Activated CD8-positive, alpha-beta T cell treated with anti-CD3 and anti-CD28 coated beads, Interleukin-2, amount 10 ng/mL, durations not matched to agents 7 days and 5 days (primary cell): ENCODE data around the gene N4BP2. TPM values are rescaled to one million over a fixed set of nuclear protein-coding genes. Genes with fewer than 3 reads are reported as not detected.

ENCODE experiments used
- ATAC-seq: fragments of 150-1000 bp; cut with Tn5 transposase; one replicate; pipeline ENCODE4 v1.10.0; 2021; ENCODE audit warnings: moderate library complexity
- CTCF ChIA-PET: fragments of 350-600 bp; sonication (Branson Sonifier 250); formaldehyde crosslinking; loops from one replicate; lab custom pipeline; 2021; ENCODE audit warnings: antibody characterized with exemption; lab: Charles Lee
- POLR2A ChIA-PET: fragments of 350-600 bp; sonication (Branson Sonifier 250); formaldehyde crosslinking; loops from one replicate; lab custom pipeline; 2021; ENCODE audit warnings: antibody characterized with exemption; lab: Charles Lee
- DNase-seq: peaks from one replicate; pipeline ENCODE4 v3.0.0-alpha.2; 2020
- H3K27ac Mint-ChIP-seq: one replicate; pipeline ENCODE4 v1.8.0; 2021; ENCODE audit warnings: mild to moderate bottlenecking, mixed read lengths
- H3K27me3 Mint-ChIP-seq: one replicate; pipeline ENCODE4 v1.8.0; 2021; ENCODE audit warnings: low read depth, mixed read lengths
- H3K36me3 Mint-ChIP-seq: one replicate; pipeline ENCODE4 v1.8.0; 2021; ENCODE audit warnings: low read depth, mixed read lengths
- H3K4me1 Mint-ChIP-seq: one replicate; pipeline ENCODE4 v1.8.0; 2021; ENCODE audit warnings: low read depth, mixed read lengths
- H3K4me3 Mint-ChIP-seq: one replicate; pipeline ENCODE4 v1.8.0; 2021; ENCODE audit warnings: mild to moderate bottlenecking, mixed read lengths
- H3K9me3 Mint-ChIP-seq: one replicate; pipeline ENCODE4 v1.8.0; 2022; ENCODE audit warnings: mixed read lengths; ENCODE audit not compliant: insufficient read depth
- total RNA-seq, 2 experiments: library from RNA; stranded (reverse); gene quantifications; one replicate each; pipeline ENCODE4 v1.2.3, GENCODE V29; 2021

The N4BP2 gene
- total RNA-seq, 2 experiments from 2014 or later = 25.1 to 29.0 TPM

DNA sequence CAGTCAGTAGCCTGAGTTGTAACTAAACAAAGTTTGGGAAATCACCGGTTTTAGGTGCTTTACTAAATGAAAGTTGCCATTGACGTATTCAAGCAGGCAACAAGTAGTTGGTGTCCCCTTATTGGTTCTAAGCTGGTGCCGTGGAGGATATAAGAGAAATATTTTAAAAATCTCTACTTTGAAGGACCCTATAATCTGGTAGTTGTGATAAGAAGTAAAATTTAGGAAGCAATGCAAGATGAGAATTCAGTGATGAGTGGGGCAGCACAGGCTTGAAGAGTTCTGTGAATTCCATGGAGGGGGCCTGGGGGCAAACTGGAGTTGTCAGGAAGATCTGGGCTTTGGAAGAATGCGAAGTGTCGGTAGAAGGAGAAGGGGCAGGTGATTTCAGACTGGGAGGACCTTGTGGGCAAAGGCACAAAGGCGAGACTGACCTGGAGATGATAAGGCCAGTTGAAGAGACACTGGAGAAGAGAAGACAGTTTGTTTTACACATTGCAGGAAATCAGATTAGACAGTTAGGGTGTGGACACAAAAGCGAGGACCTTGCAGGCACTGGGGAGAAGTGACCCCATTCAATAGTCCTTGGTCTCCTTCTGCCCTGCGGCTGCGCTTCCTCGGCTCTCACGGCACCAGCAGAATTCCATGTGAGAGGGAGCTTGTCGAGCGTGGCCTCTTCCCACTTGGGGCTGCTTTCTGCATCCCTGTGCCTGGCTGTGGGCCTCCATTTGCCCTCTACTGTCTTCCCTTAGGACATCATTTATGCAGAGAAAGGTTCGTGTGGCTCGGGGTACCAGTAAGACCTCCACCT is 141.4 kb downstream of the N4BP2 start:
- DNase-seq (peak; percentile 46), ATAC-seq (no peak)
- CTCF ChIA-PET = interaction anchor here (0.6 to 11.9 kb wide), 9 partner anchors 9 to 142 kb away, joined by 3 to 149 read pairs (median 5); no protein-coding TSS in a partner anchor
- Mint-ChIP-seq H3K27ac (peak overlapping the region; percentile 96), H3K9me3 (no peaks in the 10 kb centered on the region), H3K27me3 (no peaks in the 10 kb centered on the region), H3K4me1 (peaks cover 39% of the 10 kb centered on the region), H3K4me3 (peak overlapping the region; percentile 93), H3K36me3 (peaks cover 62% of the 10 kb centered on the region)
- POLR2A ChIA-PET = interaction anchor here (0.7 to 18.3 kb wide), 13 partner anchors 5 to 141 kb away, joined by 3 to 517 read pairs (median 10); partner anchors contain the start of genes N4BP2 and RHOH

DNA sequence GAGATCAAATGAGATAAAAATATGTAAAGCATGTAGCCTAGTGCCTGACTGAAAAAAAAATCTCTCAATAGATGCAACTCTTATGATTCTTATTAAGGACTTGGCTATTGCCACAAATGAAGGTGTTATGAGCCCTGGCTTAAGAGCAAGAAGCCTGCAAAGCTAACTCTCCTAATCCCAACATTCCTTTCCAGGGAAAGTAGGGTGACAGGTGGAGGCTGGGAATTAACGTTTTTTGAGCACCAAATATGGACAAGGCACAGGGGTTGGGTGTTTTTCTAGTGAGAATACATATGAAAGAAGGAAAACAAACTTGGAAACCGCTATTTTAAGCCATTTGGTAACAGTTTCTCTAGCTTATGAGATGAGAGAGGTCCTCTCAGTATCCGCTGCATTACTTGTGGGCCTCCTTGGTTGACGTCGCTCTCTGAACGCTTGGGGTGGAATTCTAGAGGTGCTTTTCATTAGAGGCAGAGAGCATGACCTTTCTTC is 142.6 kb downstream of the N4BP2 start:
- peak; percentile 55 for DNase-seq
- no peak for ATAC-seq
- no peaks in the 10 kb centered on the region for H3K27me3 Mint-ChIP-seq
- ChIA-PET POLR2A (interaction anchor here (1.0 to 18.3 kb wide), 16 partner anchors 6 to 221 kb away, joined by 3 to 517 read pairs (median 15); partner anchors contain the start of genes N4BP2 and RHOH), CTCF (interaction anchor here (0.9 to 11.9 kb wide), 13 partner anchors 8 to 143 kb away, joined by 3 to 149 read pairs (median 5); partner anchors contain the start of gene N4BP2)
- peaks cover 73% of the 10 kb centered on the region for H3K36me3 Mint-ChIP-seq
- no peaks in the 10 kb centered on the region for H3K9me3 Mint-ChIP-seq
- H3K27ac Mint-ChIP-seq = peak overlapping the region; percentile 96
- H3K4me1 Mint-ChIP-seq = peaks cover 37% of the 10 kb centered on the region
- H3K4me3 Mint-ChIP-seq = peak overlapping the region; percentile 93

DNA sequence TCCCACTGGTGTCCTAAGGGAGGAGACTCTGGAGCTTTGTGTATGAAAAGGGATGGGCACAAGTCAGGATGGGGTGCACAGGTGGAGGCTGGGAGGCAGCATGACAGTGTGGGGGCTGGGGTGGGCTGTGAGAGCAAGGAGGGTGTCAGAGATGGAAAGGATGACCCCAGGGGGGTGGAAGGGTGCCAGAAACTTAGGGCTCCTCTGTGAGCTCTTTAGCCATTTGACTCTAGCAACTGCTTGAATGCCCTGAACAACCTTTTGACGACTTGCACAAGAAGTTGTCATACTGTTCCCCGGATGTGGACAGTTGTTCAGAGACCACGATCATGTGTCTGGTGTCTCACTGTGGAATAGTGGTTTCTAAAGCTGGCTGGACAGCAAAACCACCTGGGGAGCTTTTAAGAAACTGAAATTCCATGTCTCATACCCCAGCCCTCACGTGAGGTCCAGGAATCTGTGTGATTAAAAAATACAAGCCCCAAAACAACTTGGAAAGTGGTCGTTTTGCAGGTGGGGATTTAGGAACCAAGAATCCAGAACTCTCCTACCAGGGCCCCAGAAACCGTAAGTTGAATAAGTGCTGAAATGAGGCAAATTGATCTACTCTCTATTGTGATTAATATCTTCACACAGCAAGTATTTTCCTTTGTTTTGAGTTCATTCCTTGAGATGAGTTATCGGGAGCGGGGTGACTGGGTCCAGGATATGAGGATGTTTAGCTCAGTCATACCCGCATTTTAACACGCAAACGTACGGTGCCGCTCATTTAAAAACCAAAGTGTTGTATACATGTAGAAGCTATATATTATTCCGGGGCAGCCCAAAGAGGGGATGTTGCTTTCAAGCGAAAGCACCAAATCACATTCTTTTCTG is 143.6 kb downstream of the N4BP2 start:
- peak; percentile 90 for DNase-seq
- Mint-ChIP-seq H3K36me3 (peaks cover 83% of the 10 kb centered on the region), H3K27ac (peak overlapping the region; percentile 96), H3K4me1 (peaks cover 37% of the 10 kb centered on the region), H3K4me3 (peak overlapping the region; percentile 93), H3K27me3 (no peaks in the 10 kb centered on the region), H3K9me3 (no peaks in the 10 kb centered on the region)
- ATAC-seq = peak; percentile 45
- POLR2A ChIA-PET = interaction anchor here (0.5 to 18.3 kb wide), 26 partner anchors 7 to 502 kb away, joined by 3 to 517 read pairs (median 7); partner anchors contain the start of genes N4BP2, RHOH and UBE2K
- CTCF ChIA-PET = interaction anchor here (0.9 to 11.9 kb wide), 17 partner anchors 8 to 144 kb away, joined by 3 to 149 read pairs (median 5); partner anchors contain the start of gene N4BP2

DNA sequence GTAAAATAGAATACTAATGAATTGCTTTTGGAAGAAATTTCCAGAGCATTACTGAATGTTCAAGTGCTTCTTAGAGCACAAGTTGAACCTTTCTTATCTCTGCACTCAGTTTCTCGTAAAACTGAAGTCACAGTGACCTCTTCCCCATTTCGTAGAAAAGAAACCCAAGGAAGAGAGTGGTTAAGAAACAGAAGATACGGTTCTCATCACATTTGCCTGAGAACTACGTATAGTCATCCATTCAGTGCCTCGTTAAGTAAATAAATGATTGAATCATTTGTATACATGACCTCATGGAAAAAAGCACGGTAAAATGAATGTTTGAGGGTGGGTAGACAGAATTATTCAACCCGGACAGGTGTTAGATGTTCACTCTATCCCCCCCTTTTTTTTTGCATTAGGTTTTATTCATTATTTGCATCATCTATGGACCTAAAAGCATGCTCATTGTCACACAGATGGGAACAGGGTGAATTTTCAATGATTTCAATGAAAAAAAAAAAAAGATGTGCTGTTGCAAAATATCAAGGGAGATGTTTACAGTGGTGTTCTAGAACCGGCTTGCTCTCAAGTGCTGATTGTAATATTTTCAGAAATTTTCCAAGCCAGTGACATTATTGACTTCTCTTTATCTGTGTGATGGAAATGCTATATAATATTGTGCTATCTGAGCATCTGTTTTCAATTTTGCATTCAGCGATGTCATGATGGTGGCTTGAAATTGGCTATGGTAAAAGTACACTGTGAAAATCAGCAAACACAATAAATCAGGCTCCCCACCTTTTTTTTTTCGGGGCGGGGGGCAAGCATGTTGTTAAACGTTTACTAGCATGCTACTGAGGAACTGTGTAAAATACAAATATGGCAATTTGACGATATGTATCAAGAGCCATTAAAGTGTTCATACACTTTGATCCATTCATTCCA is 144.5 kb downstream of the N4BP2 start:
- CTCF ChIA-PET = interaction anchor here (0.9 to 11.9 kb wide), 9 partner anchors 10 to 116 kb away, joined by 3 to 149 read pairs (median 10); no protein-coding TSS in a partner anchor
- H3K36me3 Mint-ChIP-seq = peaks cover 90% of the 10 kb centered on the region
- H3K27ac Mint-ChIP-seq = peak overlapping the region; percentile 96
- ATAC-seq = peak; percentile 32
- POLR2A ChIA-PET = interaction anchor here (0.5 to 18.3 kb wide), 19 partner anchors 6 to 503 kb away, joined by 3 to 517 read pairs (median 10); partner anchors contain the start of genes N4BP2, RHOH and UBE2K
- no peaks in the 10 kb centered on the region for H3K9me3 Mint-ChIP-seq
- peaks cover 35% of the 10 kb centered on the region for H3K4me1 Mint-ChIP-seq
- no peaks in the 10 kb centered on the region for H3K27me3 Mint-ChIP-seq
- peak; percentile 45 for DNase-seq
- H3K4me3 Mint-ChIP-seq = peak overlapping the region; percentile 93

DNA sequence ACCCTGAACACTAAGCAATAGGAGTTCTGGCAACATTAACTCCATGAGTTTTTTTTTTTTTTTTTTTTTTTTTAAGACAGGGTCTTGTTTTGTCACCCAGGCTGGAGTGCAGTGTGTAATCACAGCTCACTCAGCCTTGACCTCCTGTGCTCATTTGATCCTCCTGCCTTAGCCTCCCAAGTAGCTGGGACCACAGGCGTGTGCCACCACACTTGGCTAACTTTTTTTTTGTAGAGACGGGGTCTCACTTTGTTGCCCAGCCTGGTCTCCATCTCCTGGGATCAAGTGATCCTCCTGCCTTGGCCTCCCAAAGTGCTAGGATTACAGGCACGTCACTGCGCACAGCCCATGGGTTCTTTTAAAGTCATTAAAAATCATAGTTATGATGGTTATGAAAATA is 145.2 kb downstream of the N4BP2 start:
- no peak for ATAC-seq
- Mint-ChIP-seq H3K9me3 (no peaks in the 10 kb centered on the region), H3K4me3 (peak overlapping the region; percentile 93), H3K36me3 (peaks cover 93% of the 10 kb centered on the region), H3K4me1 (peaks cover 33% of the 10 kb centered on the region), H3K27me3 (no peaks in the 10 kb centered on the region), H3K27ac (peak overlapping the region; percentile 96)
- peak; percentile 31 for DNase-seq
- ChIA-PET POLR2A (interaction anchor here (0.5 to 18.3 kb wide), 14 partner anchors 9 to 146 kb away, joined by 3 to 517 read pairs (median 4); partner anchors contain the start of gene RHOH), CTCF (interaction anchor here (0.9 to 1.1 kb wide), 3 partner anchors 9 to 114 kb away, joined by 3 to 4 read pairs (median 3); no protein-coding TSS in a partner anchor)

- ChIA-PET CTCF (interaction anchor here (0.9 to 1.1 kb wide), 3 partner anchors 9 to 114 kb away, joined by 3 to 4 read pairs (median 3); no protein-coding TSS in a partner anchor), POLR2A (interaction anchor here (0.5 to 18.3 kb wide), 15 partner anchors 8 to 147 kb away, joined by 3 to 517 read pairs (median 3); partner anchors contain the start of gene RHOH)
- ATAC-seq = no peak
- DNase-seq = peak; percentile 39
- Mint-ChIP-seq H3K27ac (peak overlapping the region; percentile 96), H3K9me3 (no peaks in the 10 kb centered on the region), H3K4me1 (peaks cover 38% of the 10 kb centered on the region), H3K4me3 (peak overlapping the region; percentile 93), H3K27me3 (no peaks in the 10 kb centered on the region), H3K36me3 (peaks cover 94% of the 10 kb centered on the region)
Observed at GRCh38 chr4:40202474-40202873, 145.8 kb downstream of the N4BP2 start.

- ChIA-PET CTCF (interaction anchor here (0.6 to 5.5 kb wide), 13 partner anchors 9 to 112 kb away, joined by 3 to 36 read pairs (median 5); partner anchors contain the start of gene RHOH), POLR2A (interaction anchor here (0.6 to 18.3 kb wide), 20 partner anchors 10 to 468 kb away, joined by 3 to 517 read pairs (median 6); partner anchors contain the start of genes N4BP2 and RHOH)
- Mint-ChIP-seq H3K4me1 (peaks cover 50% of the 10 kb centered on the region), H3K27ac (peak overlapping the region; percentile 96), H3K36me3 (peaks cover 88% of the 10 kb centered on the region), H3K9me3 (no peaks in the 10 kb centered on the region), H3K4me3 (peak overlapping the region; percentile 93), H3K27me3 (no peaks in the 10 kb centered on the region)
- DNase-seq = peak; percentile 35
- ATAC-seq = no peak
Observed at GRCh38 chr4:40204507-40205258, 148.0 kb downstream of the N4BP2 start.

DNA sequence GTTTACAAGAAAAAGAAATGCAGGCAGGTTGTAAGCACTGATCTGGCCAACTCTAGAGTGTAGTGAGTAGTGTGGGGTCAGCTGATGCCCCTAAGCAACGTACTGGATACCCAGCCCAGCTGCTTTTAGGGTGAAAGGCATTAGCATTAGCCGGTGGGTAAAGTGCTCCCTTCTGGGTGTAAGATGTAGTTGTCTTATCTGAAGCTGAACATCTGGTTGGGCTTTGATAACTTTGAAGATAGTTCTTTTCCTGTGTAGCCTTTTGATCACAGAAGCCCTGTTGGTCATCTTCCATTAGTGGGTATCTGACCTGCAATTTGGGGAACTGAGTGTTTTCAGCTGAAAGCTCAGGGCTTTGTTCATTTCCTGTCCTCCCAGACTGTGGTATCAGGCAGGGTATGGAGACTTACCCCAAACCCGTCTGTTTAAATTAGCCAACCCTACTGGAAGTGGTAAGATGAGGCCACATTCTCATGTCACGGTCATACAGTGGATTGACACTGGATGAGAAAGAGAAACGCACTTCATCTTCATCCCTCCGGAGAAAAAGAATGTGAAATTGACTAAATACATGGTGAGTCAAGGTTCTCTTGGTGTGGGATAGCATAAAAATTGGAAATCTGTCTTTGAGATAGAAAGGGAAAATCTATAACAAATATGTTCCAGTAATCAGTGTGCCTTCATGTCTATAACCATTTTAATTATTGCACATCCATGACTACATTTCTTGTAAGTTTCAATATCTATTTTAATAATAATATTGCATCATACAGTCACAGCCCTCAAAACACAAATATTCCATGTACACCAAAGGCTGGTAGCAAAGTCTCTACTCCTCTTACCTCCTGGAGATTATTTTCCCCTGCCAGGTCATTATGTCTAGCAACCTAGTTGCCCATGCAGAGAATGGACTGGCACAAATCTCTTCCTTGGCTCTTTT is 148.9 kb downstream of the N4BP2 start:
- Mint-ChIP-seq H3K27me3 (no peaks in the 10 kb centered on the region), H3K4me3 (peak overlapping the region; percentile 93), H3K9me3 (no peaks in the 10 kb centered on the region), H3K27ac (peak overlapping the region; percentile 96), H3K36me3 (peaks cover 88% of the 10 kb centered on the region), H3K4me1 (peaks cover 55% of the 10 kb centered on the region)
- peak; percentile 50 for ATAC-seq
- DNase-seq = peak; percentile 73
- ChIA-PET CTCF (interaction anchor here (0.6 to 5.5 kb wide), 15 partner anchors 9 to 149 kb away, joined by 3 to 36 read pairs (median 6); partner anchors contain the start of genes N4BP2 and RHOH), POLR2A (interaction anchor here (0.6 to 18.3 kb wide), 20 partner anchors 9 to 467 kb away, joined by 3 to 517 read pairs (median 6); partner anchors contain the start of genes N4BP2 and RHOH)
